ENCODE measurements around the gene ALDH1B1.

- no peak for TF ChIP-seq FOXA1 (IDR thresholded peaks at IDR 0.05)
- TF ChIP-seq HDGF (IDR thresholded peaks at IDR 0.05; ENCODE audit: borderline replicate concordance) = no peak
- no peak for TF ChIP-seq BHLHE40 (IDR thresholded peaks at IDR 0.05; ENCODE audit: borderline replicate concordance)
- no peak for TF ChIP-seq TARDBP (IDR thresholded peaks at IDR 0.05)
- no peak for TF ChIP-seq CTBP1 (IDR thresholded peaks at IDR 0.05; ENCODE audit: borderline replicate concordance)
- no peak for TF ChIP-seq SUZ12 (IDR thresholded peaks at IDR 0.05)
- no peak for TF ChIP-seq FOXK2 (IDR thresholded peaks at IDR 0.05)
- no peak for TF ChIP-seq ELF4 (IDR thresholded peaks at IDR 0.05)
- TF ChIP-seq ARNT (IDR thresholded peaks at IDR 0.05) = no peak
- TF ChIP-seq SP1 (IDR thresholded peaks at IDR 0.05) = no peak
- no peak for TF ChIP-seq FOXM1 (IDR thresholded peaks at IDR 0.05; ENCODE audit: borderline replicate concordance)
- no peak for TF ChIP-seq L3MBTL2 (conservative IDR thresholded peaks at IDR 0.05)
- no peak for TF ChIP-seq NFRKB (IDR thresholded peaks at IDR 0.05)
- TF ChIP-seq LEF1 (IDR thresholded peaks at IDR 0.05; ENCODE audit: borderline replicate concordance) = no peak
These were observed 5.4 kb upstream of the ALDH1B1 start for GRCh38 chr9:38387066-38387465.
